Activated T-helper 17 cell treated with anti-CD3 and anti-CD28 coated beads, Interleukin-2, amount 50 U/mL, for 72 hours (primary cell): ENCODE results near the gene KCNK3. TPM values are rescaled to one million over a fixed set of nuclear protein-coding genes. Genes with fewer than 3 reads are reported as not detected.

ENCODE experiments used
- ATAC-seq: fragments of 150-1000 bp; cut with Tn5 transposase; replicated peaks from 2 replicates; pipeline ENCODE4 v1.10.0; 2021; ENCODE audit warnings: mild to moderate bottlenecking, moderate library complexity
- H3K27ac Mint-ChIP-seq: one replicate; pipeline ENCODE4 v1.8.0; 2022; ENCODE audit warnings: mixed read lengths
- H3K27me3 Mint-ChIP-seq: one replicate; pipeline ENCODE4 v1.8.0; 2022; ENCODE audit warnings: mixed read lengths
- H3K36me3 Mint-ChIP-seq: one replicate; pipeline ENCODE4 v1.8.0; 2022; ENCODE audit warnings: low read depth, mild to moderate bottlenecking, mixed read lengths
- H3K4me1 Mint-ChIP-seq: one replicate; pipeline ENCODE4 v1.8.0; 2022; ENCODE audit warnings: mixed read lengths
- H3K4me3 Mint-ChIP-seq: one replicate; pipeline ENCODE4 v1.8.0; 2022; ENCODE audit warnings: mild to moderate bottlenecking, mixed read lengths
- H3K9me3 Mint-ChIP-seq: one replicate; pipeline ENCODE4 v1.8.0; 2022; ENCODE audit warnings: mixed read lengths
- total RNA-seq, 2 donors: library from RNA; stranded (reverse); gene quantifications; one replicate each; pipeline ENCODE4 v1.2.3, GENCODE V29; 2022

Gene KCNK3
- total RNA-seq, 2 donors from 2014 or later = not detected

DNA sequence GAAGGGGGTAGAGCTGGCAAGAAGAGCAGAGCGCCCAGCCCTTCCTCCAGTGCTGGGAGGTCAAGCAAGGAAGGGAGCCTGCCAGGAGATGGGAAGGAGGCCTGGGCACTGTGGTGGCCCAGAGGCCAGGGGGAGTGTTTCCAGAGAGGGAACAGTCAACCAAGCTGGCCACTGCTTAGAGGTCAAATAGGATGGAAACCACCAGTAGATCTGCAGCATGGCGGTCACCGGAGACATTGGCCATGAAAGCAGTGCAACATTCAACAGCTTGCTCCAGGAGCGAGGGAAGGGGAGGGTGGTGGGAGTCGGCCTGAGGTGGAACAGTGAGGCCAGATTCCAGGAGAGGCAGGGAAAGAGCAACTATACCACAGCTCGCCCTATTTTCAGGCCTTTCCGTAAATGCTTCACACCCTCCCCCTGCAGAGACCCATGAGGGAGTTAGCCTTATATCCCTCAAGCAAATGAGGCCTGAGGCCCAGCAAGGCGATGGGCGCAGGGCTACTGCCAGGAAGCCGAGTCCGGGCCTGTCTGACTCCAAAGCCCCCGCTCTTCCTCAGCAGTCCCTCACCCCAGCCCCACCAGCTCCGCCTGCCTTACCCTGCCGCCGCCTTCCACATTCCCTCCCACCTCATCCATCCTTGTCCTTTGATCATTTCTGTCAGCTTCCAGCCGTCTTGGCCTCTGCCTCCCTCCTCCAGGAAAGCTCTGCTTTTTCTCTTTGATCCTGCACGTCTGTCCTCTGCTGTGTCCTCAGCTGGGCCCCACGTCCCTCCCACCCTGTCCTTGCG, 17.0 kb downstream of the KCNK3 start:
- no peaks in the 10 kb centered on the region for H3K9me3 Mint-ChIP-seq
- no peaks in the 10 kb centered on the region for H3K4me1 Mint-ChIP-seq
- H3K36me3 Mint-ChIP-seq = no peaks in the 10 kb centered on the region
- peaks cover 15% of the 10 kb centered on the region for H3K27me3 Mint-ChIP-seq
- H3K4me3 Mint-ChIP-seq = no peak overlapping the region
- no peak overlapping the region for H3K27ac Mint-ChIP-seq
- ATAC-seq = no peak

DNA sequence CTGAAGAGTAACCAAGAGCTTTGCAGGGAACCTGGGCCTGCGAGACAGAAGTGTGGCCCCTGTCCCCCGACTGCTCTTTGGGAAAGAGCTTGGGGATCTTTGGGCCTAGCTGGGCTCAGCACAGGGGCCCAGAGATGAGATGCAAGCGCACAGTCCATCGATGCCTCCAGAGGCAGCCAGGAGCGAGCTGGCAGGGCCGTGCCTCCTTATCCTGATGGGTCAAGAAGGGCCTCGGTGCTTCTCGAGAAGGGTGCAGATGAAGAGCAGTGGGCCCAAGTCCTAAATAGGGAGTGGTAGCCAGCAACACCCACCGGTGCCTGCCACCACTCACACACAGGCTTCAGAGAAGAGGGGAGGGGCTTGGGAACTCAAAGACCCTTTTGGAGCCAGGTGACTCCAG, 17.6 kb downstream of the KCNK3 start:
- no peak for ATAC-seq
- Mint-ChIP-seq H3K27me3 (peaks cover 15% of the 10 kb centered on the region), H3K9me3 (no peaks in the 10 kb centered on the region), H3K4me3 (no peak overlapping the region), H3K4me1 (no peaks in the 10 kb centered on the region), H3K36me3 (no peaks in the 10 kb centered on the region), H3K27ac (no peak overlapping the region)

DNA sequence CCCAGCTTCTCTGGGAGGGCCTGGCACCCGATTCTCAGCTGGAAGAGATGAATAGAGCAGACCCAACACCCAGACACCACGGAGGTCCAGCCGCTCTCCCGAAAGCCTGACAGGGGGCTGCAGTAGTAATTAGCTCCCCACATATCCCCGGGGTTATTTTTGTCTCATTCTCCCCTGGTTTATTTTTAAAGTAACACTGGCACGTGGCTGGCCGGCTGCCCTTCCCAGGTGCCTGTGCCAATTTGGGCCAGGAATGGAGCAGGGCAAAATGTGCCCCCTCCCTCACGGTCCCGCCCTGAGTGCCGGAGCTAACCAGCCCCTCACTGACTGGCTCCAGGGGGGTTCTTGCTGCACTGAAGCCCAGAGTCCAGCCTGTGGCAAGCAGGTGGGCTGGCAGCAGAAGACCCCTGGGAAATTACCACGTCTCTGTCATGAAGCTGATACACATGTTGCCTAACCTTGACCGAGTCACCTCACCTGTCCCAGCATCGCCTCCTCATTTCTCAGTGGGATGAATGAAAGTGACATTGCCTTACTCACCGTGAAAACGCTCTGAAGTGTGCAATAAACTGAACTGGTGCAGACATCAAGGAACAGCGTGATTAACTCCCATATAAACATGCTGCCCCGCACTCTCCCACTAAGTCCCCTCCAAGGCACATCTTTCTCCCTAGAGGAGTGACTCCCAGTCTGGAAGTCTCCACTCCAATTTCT, 18.4 kb downstream of the KCNK3 start:
- no peak for ATAC-seq
- Mint-ChIP-seq H3K27ac (no peak overlapping the region), H3K27me3 (peaks cover 15% of the 10 kb centered on the region), H3K36me3 (no peaks in the 10 kb centered on the region), H3K4me3 (no peak overlapping the region), H3K4me1 (no peaks in the 10 kb centered on the region), H3K9me3 (no peaks in the 10 kb centered on the region)

DNA sequence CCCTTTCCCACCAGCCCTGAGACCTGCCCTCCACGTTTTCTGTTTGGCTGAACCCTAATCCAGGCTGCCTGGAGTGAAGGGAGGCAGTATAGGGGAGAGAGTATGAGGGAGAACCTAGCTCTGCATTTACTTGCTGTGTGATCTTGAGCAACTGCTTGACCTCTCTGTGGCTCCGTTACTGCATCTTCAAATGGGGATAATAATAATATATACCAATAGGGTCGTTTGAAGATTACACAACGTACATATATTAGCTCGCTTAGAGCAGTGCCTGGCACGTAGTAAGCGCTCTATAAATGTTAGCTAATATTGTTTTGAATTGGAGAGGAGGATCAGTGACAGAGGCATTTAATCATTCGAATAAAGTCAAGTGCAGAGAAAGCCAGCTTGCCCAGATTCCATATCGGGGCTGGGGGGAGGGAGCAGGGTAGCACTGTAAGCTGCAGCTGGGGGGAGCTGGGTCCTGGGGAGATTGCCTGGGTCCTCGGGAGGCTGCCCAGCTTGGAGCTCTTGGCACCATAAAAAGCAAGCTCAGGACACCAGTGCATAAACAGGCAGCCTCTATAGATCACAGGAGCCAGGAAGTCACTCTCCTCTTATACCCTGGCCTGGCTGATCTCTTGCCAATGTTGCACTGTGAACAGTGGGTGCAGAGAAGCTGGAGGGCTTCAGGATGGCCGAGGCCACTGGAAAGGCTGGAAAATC, 19.1 kb downstream of the KCNK3 start:
- no peak overlapping the region for H3K27ac Mint-ChIP-seq

GRCh38 chr2:26712486-26713465, 20.3 kb downstream of the KCNK3 start:
- Mint-ChIP-seq H3K4me1 (no peaks in the 10 kb centered on the region), H3K27ac (no peak overlapping the region), H3K4me3 (no peak overlapping the region), H3K27me3 (peaks cover 15% of the 10 kb centered on the region), H3K9me3 (no peaks in the 10 kb centered on the region), H3K36me3 (no peaks in the 10 kb centered on the region)
- ATAC-seq = no peak

More for the DNA sequence above, 19.1 kb downstream of the KCNK3 start:
- Mint-ChIP-seq H3K4me3 (no peak overlapping the region), H3K27me3 (peaks cover 15% of the 10 kb centered on the region), H3K4me1 (no peaks in the 10 kb centered on the region), H3K9me3 (no peaks in the 10 kb centered on the region), H3K36me3 (no peaks in the 10 kb centered on the region)
- no peak for ATAC-seq

DNA sequence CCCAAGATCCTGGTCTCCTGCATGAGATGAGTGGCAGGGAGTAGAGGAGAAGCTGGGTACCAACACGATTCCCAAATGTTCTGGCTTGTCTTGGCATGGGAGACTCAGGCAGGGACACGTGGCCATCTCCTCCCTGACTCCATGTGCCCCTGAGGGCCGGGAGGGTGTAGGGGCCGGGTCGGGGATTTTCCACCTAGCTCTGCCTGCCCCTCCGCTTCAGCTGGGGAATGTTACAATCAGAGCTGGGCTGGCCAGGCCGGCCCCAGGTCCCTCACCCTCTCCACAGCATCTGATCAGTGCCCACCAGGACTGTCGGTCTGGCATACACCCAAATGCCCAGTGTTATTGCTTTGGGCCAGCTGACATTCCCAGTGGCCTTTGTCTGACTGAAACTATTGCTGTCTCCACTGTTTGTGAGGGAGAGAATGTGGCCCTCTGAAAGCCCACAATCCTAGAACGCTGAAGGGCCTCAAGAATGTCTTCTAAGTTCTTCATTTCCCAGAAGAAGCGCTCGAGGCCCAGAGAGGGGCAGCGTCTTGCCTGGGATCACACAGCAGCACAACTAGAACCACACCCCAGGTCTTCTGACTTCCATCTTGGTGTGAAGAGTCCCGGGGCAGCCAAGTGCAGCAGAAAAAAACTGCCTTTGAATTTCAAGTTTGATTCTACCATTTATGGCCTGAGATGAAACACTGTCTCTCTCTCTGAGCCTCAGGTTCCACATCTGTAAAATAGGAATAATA, 23.2 kb downstream of the KCNK3 start:
- ATAC-seq = no peak
- Mint-ChIP-seq H3K27me3 (peaks cover 9% of the 10 kb centered on the region), H3K9me3 (no peaks in the 10 kb centered on the region), H3K36me3 (no peaks in the 10 kb centered on the region), H3K4me3 (no peak overlapping the region), H3K4me1 (no peaks in the 10 kb centered on the region), H3K27ac (no peak overlapping the region)

DNA sequence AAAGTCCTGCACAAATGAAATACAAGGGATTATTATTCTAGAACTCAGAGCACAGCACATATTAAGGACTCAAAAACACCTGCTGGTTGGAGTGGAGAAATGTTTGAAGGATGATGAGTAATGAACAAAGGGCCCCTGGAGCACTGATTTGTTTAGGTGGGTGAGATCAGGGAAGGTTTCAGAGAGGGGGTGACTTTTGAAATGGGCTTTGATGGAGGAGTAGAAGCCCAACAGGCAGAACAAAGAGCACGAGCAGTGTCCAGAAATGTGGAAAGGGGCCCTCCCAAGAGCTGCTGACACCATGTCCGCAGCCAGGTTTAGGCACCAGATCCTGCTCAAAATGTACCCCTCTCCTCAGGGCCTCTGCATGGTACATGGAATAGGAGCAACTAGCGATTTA, 23.8 kb downstream of the KCNK3 start:
- no peak overlapping the region for H3K27ac Mint-ChIP-seq
- ATAC-seq = no peak

GRCh38 chr2:26716769-26717168, 24.2 kb downstream of the KCNK3 start:
- Mint-ChIP-seq H3K4me1 (no peaks in the 10 kb centered on the region), H3K36me3 (no peaks in the 10 kb centered on the region), H3K27me3 (peaks cover 9% of the 10 kb centered on the region), H3K4me3 (no peak overlapping the region), H3K9me3 (no peaks in the 10 kb centered on the region), H3K27ac (no peak overlapping the region)
- no peak for ATAC-seq

More for the DNA sequence above, 23.8 kb downstream of the KCNK3 start:
- Mint-ChIP-seq H3K9me3 (no peaks in the 10 kb centered on the region), H3K36me3 (no peaks in the 10 kb centered on the region), H3K27me3 (peaks cover 9% of the 10 kb centered on the region), H3K4me1 (no peaks in the 10 kb centered on the region), H3K4me3 (no peak overlapping the region)

DNA sequence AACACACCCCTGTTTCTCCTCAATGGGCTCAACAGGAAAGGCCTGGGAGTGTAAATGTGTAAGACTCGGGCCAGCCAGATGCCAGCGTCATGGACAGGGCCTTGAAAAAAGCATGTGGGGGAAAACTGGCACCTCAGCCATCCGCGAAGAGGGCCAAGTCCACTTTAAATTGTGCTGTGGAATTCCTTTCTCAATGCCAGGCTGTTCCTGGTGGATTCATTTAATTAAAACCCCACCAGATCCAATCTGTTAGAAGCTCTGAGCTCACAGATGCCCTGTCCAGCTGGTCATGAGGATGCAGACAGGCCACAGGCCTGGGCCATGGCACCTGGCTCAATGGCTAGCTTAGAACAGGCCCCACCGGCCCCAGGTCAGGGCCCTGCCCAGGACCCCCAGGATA, 24.8 kb downstream of the KCNK3 start:
- no peaks in the 10 kb centered on the region for H3K36me3 Mint-ChIP-seq
- H3K9me3 Mint-ChIP-seq = no peaks in the 10 kb centered on the region
- peaks cover 5% of the 10 kb centered on the region for H3K27me3 Mint-ChIP-seq

DNA sequence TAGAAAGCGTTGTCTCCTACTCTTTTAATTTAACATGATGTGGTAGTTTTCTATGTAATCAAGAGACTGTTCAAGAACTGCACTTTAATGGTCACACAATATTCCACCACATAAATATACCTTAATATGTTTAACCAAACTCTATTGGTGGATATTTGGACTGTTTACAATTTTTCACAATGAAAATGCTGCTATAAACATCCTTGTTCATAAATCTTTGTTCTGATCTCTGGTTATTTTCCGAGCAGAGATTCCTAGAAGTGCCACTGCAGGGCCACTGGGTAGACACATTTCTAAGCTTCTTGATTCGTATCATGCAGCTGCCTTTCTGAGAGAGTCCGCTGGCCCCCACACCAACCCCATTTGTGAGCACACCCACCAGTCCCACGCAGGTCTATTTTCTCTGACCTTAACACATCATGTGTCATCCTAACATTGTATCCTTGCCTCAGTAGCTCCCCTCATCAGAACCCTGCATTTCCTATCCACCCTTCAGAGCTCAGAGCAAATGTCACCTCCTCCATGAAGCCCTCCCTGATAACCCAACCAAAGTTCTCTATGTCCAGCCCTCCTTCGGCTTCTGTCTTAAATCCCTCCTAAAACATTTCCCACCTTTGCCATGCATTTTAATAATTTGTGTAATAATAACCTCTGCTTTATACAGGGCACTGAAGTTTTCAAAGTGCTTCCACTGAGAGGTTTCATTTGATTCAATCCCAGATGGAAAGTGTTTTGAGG, 26.6 kb downstream of the KCNK3 start:
- H3K27ac Mint-ChIP-seq = no peak overlapping the region
- ATAC-seq = no peak
- H3K36me3 Mint-ChIP-seq = no peaks in the 10 kb centered on the region
- H3K27me3 Mint-ChIP-seq = no peaks in the 10 kb centered on the region
- no peaks in the 10 kb centered on the region for H3K4me1 Mint-ChIP-seq
- H3K4me3 Mint-ChIP-seq = no peak overlapping the region
- H3K9me3 Mint-ChIP-seq = no peaks in the 10 kb centered on the region

More for the DNA sequence above, 24.8 kb downstream of the KCNK3 start:
- ATAC-seq = no peak
- Mint-ChIP-seq H3K4me3 (no peak overlapping the region), H3K27ac (no peak overlapping the region), H3K4me1 (no peaks in the 10 kb centered on the region)

GRCh38 chr2:26720322-26721114, 28.0 kb downstream of the KCNK3 start:
- Mint-ChIP-seq H3K4me3 (no peak overlapping the region), H3K9me3 (no peaks in the 10 kb centered on the region), H3K27me3 (no peaks in the 10 kb centered on the region), H3K27ac (no peak overlapping the region), H3K4me1 (no peaks in the 10 kb centered on the region), H3K36me3 (no peaks in the 10 kb centered on the region)
- no peak for ATAC-seq
